Endothelial cell of umbilical vein (primary cell): Measurements from ENCODE around the gene SVIL.

Experiments used
- CTCF ChIP-seq, 2 donors: IDR thresholded peaks; 1 replicate in 1 of 2; 2 replicates in 1 of 2; pipeline ENCODE4 v1.5.1; 2011; ENCODE audit warnings: low read length in 2 of 2, mild to moderate bottlenecking in 2 of 2, moderate library complexity in 2 of 2, control low read depth in 1 of 2, inconsistent platforms in 1 of 2, low read depth in 1 of 2; ENCODE audit not compliant: insufficient read depth in 1 of 2; ENCODE audit errors: extremely low read depth in 1 of 2
- EZH2 ChIP-seq: IDR thresholded peaks from 2 replicates; pipeline ENCODE4 v1.6.1; 2012; ENCODE audit warnings: borderline replicate concordance, low read depth, mild to moderate bottlenecking, moderate library complexity, low read length, inconsistent platforms; ENCODE audit not compliant: severe bottlenecking
- JUN ChIP-seq: IDR thresholded peaks from 2 replicates; pipeline ENCODE4 v1.6.1; 2011; ENCODE audit warnings: borderline replicate concordance, low read depth; ENCODE audit not compliant: insufficient read length, insufficient read depth
- MYC ChIP-seq: IDR thresholded peaks from one replicate; pipeline ENCODE4 v1.6.1; 2011; ENCODE audit warnings: mild to moderate bottlenecking, low read depth, low read length
- POLR2A ChIP-seq: IDR thresholded peaks from 2 replicates; pipeline ENCODE4 v1.6.1; 2012; ENCODE audit warnings: low read depth, mild to moderate bottlenecking, control low read depth, low read length
- POLR2AphosphoS5 ChIP-seq: IDR thresholded peaks from 2 replicates; pipeline ENCODE4 v1.6.1; 2012; ENCODE audit warnings: low read depth, mild to moderate bottlenecking, control low read depth, low read length, moderate library complexity; ENCODE audit not compliant: insufficient read depth
- TF ChIP-seq, protein P1 (sequence below): IDR thresholded peaks from 2 replicates; pipeline ENCODE4 v1.6.1; 2011; ENCODE audit not compliant: insufficient read depth, insufficient read length

DNA sequence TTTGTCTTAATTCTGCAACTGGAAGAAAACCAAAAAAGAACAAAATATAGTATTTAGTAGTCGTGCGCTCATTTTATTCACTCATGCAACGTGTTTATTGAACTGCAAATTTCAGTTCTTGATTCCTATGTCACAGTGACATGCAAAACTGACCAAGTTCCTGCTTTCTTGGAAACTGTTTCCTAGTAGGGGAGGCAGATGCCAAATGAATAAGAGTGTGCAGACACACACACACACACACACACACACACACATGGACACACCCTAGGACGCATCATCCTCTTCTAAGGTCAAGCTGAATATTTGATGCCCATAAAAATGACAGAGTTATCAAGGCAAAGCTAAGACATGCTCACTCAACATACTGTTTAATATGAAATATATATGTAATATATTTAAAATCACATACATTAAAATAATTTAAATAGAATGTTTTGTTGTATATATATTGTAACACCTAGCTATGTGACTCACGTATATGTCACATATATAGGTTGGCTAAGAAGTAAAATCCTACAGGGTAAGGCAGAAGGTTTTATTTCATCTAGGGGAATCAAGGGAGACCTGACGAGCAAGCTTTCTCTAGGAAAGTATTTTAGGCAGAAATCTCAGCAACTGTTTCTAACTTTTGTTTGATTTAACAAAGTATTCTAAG is 79.6 kb downstream of the SVIL start:
- TF ChIP-seq EZH2, result no peak
- no peak for TF ChIP-seq CTCF (IDR thresholded peaks at IDR 0.05; ENCODE audit: extremely low read depth in 1 of 2, insufficient read depth in 1 of 2, low read depth in 1 of 2, low read length in 2 of 2)
- no peak for TF ChIP-seq POLR2A
- no peak for TF ChIP-seq POLR2AphosphoS5
- TF ChIP-seq, protein P1, sequence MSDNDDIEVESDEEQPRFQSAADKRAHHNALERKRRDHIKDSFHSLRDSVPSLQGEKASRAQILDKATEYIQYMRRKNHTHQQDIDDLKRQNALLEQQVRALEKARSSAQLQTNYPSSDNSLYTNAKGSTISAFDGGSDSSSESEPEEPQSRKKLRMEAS, result no peak
- TF ChIP-seq MYC, result no peak
- no peak for TF ChIP-seq JUN
